Fibroblast of villous mesenchyme (primary cell): ENCODE data around the gene ZNF92. TPM values are rescaled to one million over a fixed set of nuclear protein-coding genes. Genes with fewer than 3 reads are reported as not detected.
"Not testable (repeated sequence)": the region's sequence is repeated elsewhere in the genome, so short reads cannot be mapped to it uniquely, and the experiment has no call there.

Experiments used
- DNase-seq: peaks from one replicate; pipeline ENCODE4 v3.0.0-alpha.2; 2010; ENCODE audit warnings: low read depth
- H3K4me3 ChIP-seq: 2 replicates; pipeline ENCODE4 v1.5.1; 2011; ENCODE audit warnings: low read depth, mild to moderate bottlenecking, low read length
- CTCF ChIP-seq: IDR thresholded peaks from 2 replicates; pipeline ENCODE4 v1.5.1; 2012; ENCODE audit warnings: low read depth, mild to moderate bottlenecking, low read length; ENCODE audit not compliant: insufficient read depth
- total RNA-seq: library from RNA; depleted of rRNA; stranded (reverse); fragments of >200 nt; gene quantifications from 2 replicates; pipeline ENCODE4 v1.2.3, GENCODE V29; 2012

ZNF92 gene
- total RNA-seq, 1 donor: 9.9 TPM

DNA sequence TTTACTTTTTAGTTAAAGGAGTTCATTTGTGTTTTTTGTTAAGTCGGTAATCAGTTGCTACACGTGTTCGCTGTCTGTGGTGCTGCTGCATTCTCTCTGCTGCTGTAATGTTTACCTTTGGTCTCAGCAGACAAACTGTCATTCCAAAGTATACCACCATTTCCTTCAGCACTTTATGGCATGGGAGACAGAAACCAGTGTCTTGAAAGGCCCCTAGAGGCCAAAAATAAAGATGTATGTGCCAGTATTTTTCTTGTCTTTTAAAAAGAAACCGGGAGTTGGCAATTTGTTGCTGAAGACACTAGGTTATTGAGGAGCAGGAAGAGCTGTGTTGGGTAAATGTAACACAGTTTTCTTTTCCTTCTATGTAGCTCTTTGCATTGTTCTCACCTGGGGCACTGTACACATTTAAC, 24.1 kb downstream of the ZNF92 start:
- peak; percentile 34 for DNase-seq
- H3K4me3 ChIP-seq: no peak overlapping the region
- no peak for TF ChIP-seq CTCF

GRCh38 chr7:65398671-65399070, 25.0 kb downstream of the ZNF92 start:
- H3K4me3 ChIP-seq, DNase-seq: not testable (repeated sequence)

- DNase-seq, H3K4me3 ChIP-seq: not testable (repeated sequence)
Observed at GRCh38 chr7:65399101-65399500, 25.4 kb downstream of the ZNF92 start.

DNA sequence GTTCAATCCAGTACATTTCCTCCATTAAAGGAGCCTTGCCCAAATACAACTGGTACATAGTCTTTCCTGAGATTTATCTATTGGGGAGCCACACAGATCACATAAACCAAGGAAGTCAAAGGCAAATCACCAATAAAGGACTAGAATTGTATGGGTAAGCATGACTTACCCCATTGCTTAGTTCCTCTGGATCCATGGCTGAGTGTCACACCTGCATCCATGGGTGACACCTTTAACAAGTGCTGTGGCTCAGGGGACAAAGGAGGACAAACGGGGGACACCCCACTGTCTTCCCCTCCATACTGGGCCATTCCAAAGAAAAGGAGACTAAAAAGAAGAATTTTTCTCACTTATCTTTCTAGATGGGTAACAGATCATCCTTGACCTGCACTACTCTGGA, 30.4 kb downstream of the ZNF92 start:
- TF ChIP-seq CTCF: no peak
- DNase-seq: no peak
- H3K4me3 ChIP-seq: no peak overlapping the region

- H3K4me3 ChIP-seq, DNase-seq: not testable (repeated sequence)
Observed at GRCh38 chr7:65406706-65407105, 33.1 kb downstream of the ZNF92 start.

DNA sequence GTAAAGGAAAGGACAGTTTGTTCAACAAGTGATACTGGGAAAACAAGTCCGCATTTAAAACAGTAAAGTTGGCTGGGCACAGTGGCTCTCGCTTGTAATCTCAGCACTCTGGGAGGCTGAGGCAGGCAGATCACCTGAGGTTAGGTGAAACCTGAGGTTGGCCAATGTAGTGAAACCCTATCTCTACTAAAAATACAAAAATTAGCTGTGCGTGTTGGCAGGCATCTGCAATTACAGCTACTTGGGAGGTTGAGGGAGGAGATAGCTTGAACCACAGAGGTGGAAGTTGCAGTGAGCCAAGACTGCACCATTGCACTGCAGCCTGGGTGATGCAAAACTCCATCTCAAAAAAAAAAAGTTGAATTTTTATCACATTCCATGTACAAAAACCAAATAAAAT, 35.7 kb downstream of the ZNF92 start:
- no peak for DNase-seq
- TF ChIP-seq CTCF: no peak
- no peak overlapping the region for H3K4me3 ChIP-seq

- no peak for DNase-seq
- no peak for TF ChIP-seq CTCF
- H3K4me3 ChIP-seq: no peak overlapping the region
Observed at GRCh38 chr7:65411249-65411648, 37.6 kb downstream of the ZNF92 start.

DNA sequence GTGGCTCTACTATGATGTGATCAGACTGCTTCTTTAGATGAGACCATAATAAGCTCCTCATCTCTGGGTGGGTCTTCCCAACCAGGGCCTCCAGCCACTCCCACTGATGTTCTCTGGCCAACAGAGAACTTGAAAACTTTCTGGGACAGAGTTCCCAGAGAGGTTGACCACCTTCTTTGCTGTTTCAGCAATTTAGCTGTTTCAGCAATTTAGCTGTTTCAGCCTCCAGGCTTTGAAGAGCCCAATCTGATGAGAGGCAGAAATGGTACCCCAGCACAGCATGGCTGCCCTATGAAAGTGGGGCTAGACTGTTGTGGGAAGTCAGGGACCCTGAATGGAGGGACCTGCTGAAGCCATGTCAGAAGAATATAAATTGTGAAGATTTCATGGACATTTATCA, 49.0 kb downstream of the ZNF92 start:
- no peak for TF ChIP-seq CTCF
- no peak overlapping the region for H3K4me3 ChIP-seq
- no peak for DNase-seq

GRCh38 chr7:65423286-65423685, 49.6 kb downstream of the ZNF92 start:
- H3K4me3 ChIP-seq, DNase-seq: not testable (repeated sequence)
